ENCODE measurements around the gene NCOA7. TPM values are rescaled to one million over a fixed set of nuclear protein-coding genes. Genes with fewer than 3 reads are reported as not detected.
A peak's percentile ranks its signal among the peaks of the same experiment; 100 is the strongest.

Gene NCOA7
- total RNA-seq, 2 donors from 2014 or later = 11.4 to 15.2 TPM

- Histone ChIP-seq H3K36me3 (ENCODE audit: control insufficient read depth, insufficient read depth, low read length) (no peaks in the 10 kb centered on the region), H3K9me3 (ENCODE audit: control insufficient read depth, low read length) (no peaks in the 10 kb centered on the region), H3K9ac (ENCODE audit: extremely low read depth, low read length, poor library complexity, severe bottlenecking) (no peak overlapping the region), H3K4me1 (ENCODE audit: control insufficient read depth, insufficient read depth, low read length) (peaks cover 5% of the 10 kb centered on the region), H3K27me3 (ENCODE audit: control insufficient read depth, insufficient read depth, low read length, poor library complexity, severe bottlenecking) (peaks cover 25% of the 10 kb centered on the region), H3K27ac (ENCODE audit: low read depth, low read length) (no peak overlapping the region), H3K4me3 (ENCODE audit: low read length) (no peak overlapping the region)
- no peak for TF ChIP-seq CTCF (conservative IDR thresholded peaks at IDR 0.05)
- H3K27ac Mint-ChIP-seq = no peak overlapping the region
- H3K36me3 Mint-ChIP-seq (ENCODE audit: low read depth) = no peaks in the 10 kb centered on the region
- H3K27me3 Mint-ChIP-seq (ENCODE audit: insufficient read depth) = peaks cover 8% of the 10 kb centered on the region
- no peak for DNase-seq
- peaks cover 28% of the 10 kb centered on the region for H3K4me1 Mint-ChIP-seq
- no peaks in the 10 kb centered on the region for H3K9me3 Mint-ChIP-seq
- WGBS, 2 experiments (ENCODE audit: insufficient coverage in 1 of 2, insufficient read length in 1 of 2) = 69 to 83% methylated on average over 3 to 5 of the region's 5 CpGs
- H3K4me3 Mint-ChIP-seq = no peak overlapping the region
Measured at GRCh38 chr6:125742464-125743120, 48.2 kb upstream of the NCOA7 start.

- H3K4me3 ChIP-seq (ENCODE audit: low read length) = no peak overlapping the region
- H3K9me3 Mint-ChIP-seq = no peaks in the 10 kb centered on the region
- no peak overlapping the region for H3K4me3 Mint-ChIP-seq
- no peak for DNase-seq
- H3K27me3 ChIP-seq (ENCODE audit: control insufficient read depth, insufficient read depth, low read length, poor library complexity, severe bottlenecking) = peaks cover 35% of the 10 kb centered on the region
- H3K36me3 ChIP-seq (ENCODE audit: control insufficient read depth, insufficient read depth, low read length) = no peaks in the 10 kb centered on the region
- H3K4me1 ChIP-seq (ENCODE audit: control insufficient read depth, insufficient read depth, low read length) = peaks cover 5% of the 10 kb centered on the region
- no peaks in the 10 kb centered on the region for H3K9me3 ChIP-seq (ENCODE audit: control insufficient read depth, low read length)
- H3K27ac Mint-ChIP-seq = no peak overlapping the region
- no peak for TF ChIP-seq CTCF (conservative IDR thresholded peaks at IDR 0.05)
- peaks cover 28% of the 10 kb centered on the region for H3K4me1 Mint-ChIP-seq
- H3K36me3 Mint-ChIP-seq (ENCODE audit: low read depth) = no peaks in the 10 kb centered on the region
- H3K27ac ChIP-seq (ENCODE audit: low read depth, low read length) = no peak overlapping the region
- 84% methylated on average over 2 of the region's 2 CpGs; no CpG with 5 or more reads in 1 of the 2 experiments for WGBS, 2 experiments (ENCODE audit: insufficient coverage in 1 of 2, insufficient read length in 1 of 2)
- H3K9ac ChIP-seq (ENCODE audit: extremely low read depth, low read length, poor library complexity, severe bottlenecking) = no peak overlapping the region
- H3K27me3 Mint-ChIP-seq (ENCODE audit: insufficient read depth) = peaks cover 14% of the 10 kb centered on the region
Measured at GRCh38 chr6:125743604-125744003, 47.2 kb upstream of the NCOA7 start.

GRCh38 chr6:125745281-125746018 is 45.3 kb upstream of the NCOA7 start:
- peaks cover 5% of the 10 kb centered on the region for H3K4me1 ChIP-seq (ENCODE audit: control insufficient read depth, insufficient read depth, low read length)
- H3K4me3 ChIP-seq (ENCODE audit: low read length) = no peak overlapping the region
- H3K27ac ChIP-seq (ENCODE audit: low read depth, low read length) = no peak overlapping the region
- no peaks in the 10 kb centered on the region for H3K9me3 Mint-ChIP-seq
- DNase-seq = peak; percentile 89
- no peaks in the 10 kb centered on the region for H3K36me3 Mint-ChIP-seq (ENCODE audit: low read depth)
- peaks cover 34% of the 10 kb centered on the region for H3K4me1 Mint-ChIP-seq
- H3K9me3 ChIP-seq (ENCODE audit: control insufficient read depth, low read length) = no peaks in the 10 kb centered on the region
- H3K27me3 Mint-ChIP-seq (ENCODE audit: insufficient read depth) = peaks cover 21% of the 10 kb centered on the region
- no peak for TF ChIP-seq CTCF (conservative IDR thresholded peaks at IDR 0.05)
- H3K27me3 ChIP-seq (ENCODE audit: control insufficient read depth, insufficient read depth, low read length, poor library complexity, severe bottlenecking) = peaks cover 48% of the 10 kb centered on the region
- H3K4me3 Mint-ChIP-seq = peak overlapping the region; percentile 83
- peak overlapping the region; percentile 36 for H3K27ac Mint-ChIP-seq
- 22 to 28% methylated on average over 5 to 6 of the region's 6 CpGs for WGBS, 2 experiments (ENCODE audit: insufficient coverage in 1 of 2, insufficient read length in 1 of 2)
- no peaks in the 10 kb centered on the region for H3K36me3 ChIP-seq (ENCODE audit: control insufficient read depth, insufficient read depth, low read length)
- H3K9ac ChIP-seq (ENCODE audit: extremely low read depth, low read length, poor library complexity, severe bottlenecking) = no peak overlapping the region
